HG03196 (cell line): ENCODE measurements around the gene CDV3.
A peak's percentile ranks its signal among the peaks of the same experiment; 100 is the strongest.

Source experiments
- ATAC-seq: cut with Tn5 transposase; IDR thresholded peaks from one replicate; pipeline ENCODE4 v1.9.1; 2021; ENCODE audit not compliant: unreplicated experiment

Gene CDV3

DNA sequence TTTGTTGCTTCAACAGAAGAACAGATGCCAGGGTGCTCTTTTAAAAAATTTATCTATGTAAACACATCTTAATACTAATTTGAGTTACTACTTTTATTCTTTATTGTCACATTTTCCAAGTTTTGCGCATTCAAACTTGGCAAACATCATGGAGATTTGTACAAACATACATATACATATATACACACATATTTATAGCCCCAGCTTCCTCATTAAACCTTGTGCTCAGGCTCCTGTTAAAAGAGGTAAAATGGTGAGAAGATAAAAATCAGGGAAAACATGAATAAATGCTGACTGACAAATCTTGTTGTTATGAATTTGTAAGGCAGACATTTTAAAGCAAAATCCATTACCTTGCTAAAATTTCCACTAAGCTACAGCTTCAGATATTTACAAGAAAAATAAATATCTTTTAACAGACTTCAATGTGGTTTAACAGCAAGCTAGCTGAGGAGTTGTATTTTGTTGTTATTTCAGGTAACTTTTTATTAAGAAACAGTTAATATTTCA lies 27.1 kb downstream of the CDV3 start:
- no peak for ATAC-seq

DNA sequence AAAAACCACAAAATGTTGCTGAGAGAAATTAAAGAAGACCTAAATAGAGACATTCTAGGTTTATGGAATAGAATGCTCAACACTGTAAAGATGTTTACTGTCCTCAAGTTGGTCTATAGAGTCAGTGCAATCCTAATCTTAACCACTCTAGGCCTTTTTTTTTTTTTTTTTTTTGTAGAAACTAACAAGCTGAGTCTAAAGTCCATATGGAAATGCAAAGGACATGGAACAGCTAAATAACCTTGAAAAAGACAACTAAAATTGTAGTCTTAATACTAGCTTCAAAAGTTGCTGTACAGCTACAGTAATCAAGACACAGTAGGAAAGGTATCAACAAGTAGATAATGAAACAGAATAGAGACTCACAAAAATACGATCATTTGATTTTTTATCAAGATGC lies 32.9 kb downstream of the CDV3 start:
- ATAC-seq = no peak

DNA sequence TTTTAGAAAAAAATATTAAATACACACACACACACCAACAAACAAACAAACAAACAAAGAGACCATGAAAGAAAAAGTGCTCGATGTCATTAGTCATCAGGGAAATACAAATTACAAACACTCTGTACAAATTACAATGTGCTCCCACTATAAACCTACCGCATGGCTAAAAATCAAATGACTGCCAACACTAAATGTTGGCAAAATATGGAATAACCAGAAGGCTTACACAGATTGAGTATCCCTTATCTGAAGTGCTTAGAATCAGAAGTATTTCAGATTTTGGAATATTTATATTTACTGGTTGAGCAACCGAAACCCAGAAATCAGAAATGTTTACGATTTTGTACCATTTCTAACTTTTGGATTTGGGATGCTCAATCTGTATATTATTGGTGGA lies 33.4 kb downstream of the CDV3 start:
- no peak for ATAC-seq

DNA sequence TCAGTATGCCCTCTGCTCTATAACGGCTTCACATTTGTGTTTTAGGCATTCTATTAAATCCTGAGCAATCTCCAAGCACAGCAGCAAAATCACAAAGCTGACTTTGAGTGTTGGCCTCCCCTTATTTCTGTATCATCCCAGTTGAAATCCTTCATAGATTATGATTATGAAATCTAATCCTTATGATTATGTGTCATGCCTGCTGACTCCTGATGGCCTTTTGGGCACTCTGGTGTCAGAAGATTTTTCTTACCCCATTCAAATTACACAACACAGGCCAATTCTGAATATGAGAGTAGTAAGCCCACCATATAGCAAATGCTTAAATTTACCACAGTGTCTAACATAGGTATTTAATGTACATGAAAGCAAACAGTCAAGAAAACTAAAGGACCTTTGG lies 34.3 kb downstream of the CDV3 start:
- ATAC-seq = no peak

DNA sequence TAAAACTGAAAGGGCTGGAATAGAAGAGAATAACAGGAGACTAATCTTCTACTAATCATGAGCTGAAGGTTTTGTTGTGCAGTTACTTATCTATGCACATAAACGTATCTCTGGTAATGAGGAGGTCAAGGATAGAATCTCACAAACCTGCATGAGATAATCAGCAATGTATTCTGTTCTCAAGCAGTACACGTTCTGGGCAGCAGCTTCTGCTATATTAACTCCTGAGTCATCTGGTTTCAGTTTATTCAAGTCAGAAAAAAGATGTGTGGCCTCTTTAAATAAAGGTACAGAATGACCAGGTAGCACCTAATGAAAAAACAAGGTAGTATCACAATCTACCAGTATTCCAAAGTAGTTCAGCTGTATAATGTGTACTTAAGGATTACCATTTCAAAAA lies 34.9 kb downstream of the CDV3 start:
- no peak for ATAC-seq

DNA sequence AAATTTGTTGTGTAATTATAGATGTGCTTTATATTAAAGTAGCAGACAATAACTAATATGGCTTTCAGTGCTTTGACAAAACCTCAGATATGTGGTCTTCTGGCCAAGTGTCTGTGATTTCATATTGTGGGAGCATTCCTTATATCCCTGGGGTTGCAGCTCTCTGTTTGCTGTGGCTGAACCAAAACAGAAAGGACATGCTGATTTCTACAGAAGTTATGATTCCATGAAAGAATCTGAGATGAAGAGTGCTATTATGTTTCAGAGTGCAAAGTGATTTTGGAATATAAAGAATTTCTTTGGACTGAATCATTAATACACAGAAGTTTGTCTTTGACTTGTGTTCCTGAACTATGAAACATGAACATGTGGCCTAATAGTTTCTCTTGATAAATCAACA lies 36.5 kb downstream of the CDV3 start:
- ATAC-seq = no peak

DNA sequence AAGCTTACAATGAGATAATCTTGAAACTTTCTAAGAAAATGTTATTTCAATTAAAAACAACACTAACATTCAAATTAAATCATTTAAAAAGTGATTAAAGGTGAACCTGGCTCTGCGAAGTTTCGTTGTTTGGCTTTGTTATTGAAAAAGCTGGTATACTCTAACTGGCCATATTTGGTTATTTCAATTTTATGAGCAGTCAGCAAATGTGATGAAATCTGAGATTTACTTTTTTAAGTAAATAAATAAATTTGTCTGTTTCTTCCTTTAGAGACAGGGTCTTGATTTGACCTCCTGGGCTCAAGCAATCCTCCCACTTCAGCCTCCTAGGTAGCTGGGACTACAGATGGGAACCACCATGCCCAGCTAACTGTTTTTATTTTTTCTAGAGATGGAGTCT lies 38.0 kb downstream of the CDV3 start:
- no peak for ATAC-seq

DNA sequence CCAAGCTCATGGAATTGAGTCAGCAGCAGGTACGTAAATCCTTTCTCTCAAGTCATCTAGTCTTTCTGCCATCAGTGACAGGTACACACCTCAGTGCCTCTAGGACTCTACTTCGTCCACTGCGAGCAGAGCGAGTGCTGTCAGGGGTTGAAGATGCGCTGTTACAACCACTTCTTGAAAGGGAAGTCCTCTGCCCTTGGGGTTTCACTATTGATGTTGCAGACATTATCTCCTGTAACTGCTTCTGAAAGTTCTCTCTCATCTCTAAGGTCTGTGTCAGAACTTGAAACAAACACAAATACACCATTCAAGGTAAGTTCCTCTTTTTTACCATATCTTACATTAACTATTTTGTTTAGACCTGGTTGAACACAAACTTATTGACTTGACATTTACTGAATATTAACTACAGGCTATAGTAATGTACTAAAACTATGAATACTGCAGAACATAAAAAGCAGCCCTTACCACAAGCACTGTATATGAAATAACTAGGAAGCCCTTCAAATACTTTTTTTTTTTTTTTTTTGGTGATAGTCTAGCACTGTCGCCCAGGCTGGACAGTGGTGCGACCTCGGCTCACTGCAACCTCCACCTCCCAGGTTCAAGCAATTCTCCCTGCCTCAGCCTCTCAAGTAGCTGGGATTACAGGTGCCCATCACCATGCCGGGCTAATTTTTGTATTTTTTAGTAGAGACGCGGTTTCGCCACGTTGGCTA lies 46.7 kb downstream of the CDV3 start:
- ATAC-seq = peak; percentile 99

DNA sequence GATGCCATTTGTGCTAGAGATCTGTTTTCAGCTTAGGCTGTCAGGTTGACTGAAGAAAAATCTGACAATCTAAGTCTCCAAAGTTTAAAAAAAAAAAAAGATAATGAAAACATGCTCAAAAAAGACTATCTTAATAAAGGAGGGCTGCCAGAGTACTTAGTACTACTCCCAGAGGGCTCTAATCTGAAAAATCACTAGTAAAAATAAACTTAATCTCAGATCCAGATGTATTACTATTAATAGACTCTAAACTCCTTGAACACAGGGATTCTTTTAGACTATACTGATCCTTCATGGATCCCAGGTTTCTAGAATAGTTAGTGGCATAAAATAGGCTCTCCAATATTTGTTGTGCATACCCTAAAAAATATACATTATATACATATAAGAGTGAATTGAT lies 54.3 kb downstream of the CDV3 start:
- no peak for ATAC-seq

DNA sequence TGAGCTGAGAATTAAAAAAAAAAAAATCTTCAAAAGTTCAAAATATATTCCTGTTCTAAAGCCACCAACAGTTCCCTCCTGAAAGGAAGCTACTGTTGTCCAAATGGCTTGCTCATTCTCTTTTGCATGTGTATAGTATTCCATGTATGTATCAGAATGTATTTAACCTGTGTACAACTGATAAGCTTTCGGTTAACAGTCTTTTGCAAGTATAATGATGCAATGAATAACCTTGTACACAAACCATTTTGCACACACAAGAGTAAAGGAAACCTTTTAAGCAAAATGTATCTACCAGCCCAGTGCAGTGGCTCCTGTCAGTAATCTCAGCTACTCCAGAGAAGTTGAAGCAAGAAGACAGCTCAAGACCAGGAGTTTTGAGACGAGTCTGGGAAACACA lies 55.7 kb downstream of the CDV3 start:
- ATAC-seq = no peak

DNA sequence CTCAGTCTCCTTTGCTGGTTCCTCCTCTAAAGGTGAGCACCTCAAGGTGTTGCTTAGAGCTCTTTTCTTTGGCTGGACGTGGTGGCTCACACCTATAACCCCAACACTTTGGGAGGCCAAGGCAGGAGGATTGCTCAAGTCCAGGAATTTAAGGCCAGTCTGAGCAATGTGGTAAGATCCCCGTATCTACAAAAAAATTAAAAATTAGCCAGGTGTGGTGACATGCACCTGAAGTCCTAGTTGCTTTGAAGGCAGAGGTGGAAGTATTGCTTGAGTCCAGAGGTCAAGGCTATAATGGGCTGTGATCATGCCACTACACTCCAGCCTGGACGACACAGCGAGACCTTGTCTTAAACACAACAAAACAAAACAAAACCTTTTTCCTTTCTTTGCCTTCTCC lies 60.0 kb downstream of the CDV3 start:
- no peak for ATAC-seq
